Progenitor cell of endocrine pancreas (in vitro differentiated cells): ENCODE data around the gene GNB5. TPM values are rescaled to one million over a fixed set of nuclear protein-coding genes. Genes with fewer than 3 reads are reported as not detected.

Source experiments
- DNase-seq: peaks from one replicate; pipeline ENCODE4 v3.0.0; 2021; ENCODE audit warnings: low spot score; ENCODE audit not compliant: unreplicated experiment
- H3K27ac Mint-ChIP-seq: 2 replicates; pipeline ENCODE4 v1.8.0; 2021; ENCODE audit warnings: mild to moderate bottlenecking, moderate library complexity, mixed read lengths
- H3K27me3 Mint-ChIP-seq: 2 replicates; pipeline ENCODE4 v1.8.0; 2021; ENCODE audit warnings: mixed read lengths
- H3K36me3 Mint-ChIP-seq: 2 replicates; pipeline ENCODE4 v1.8.0; 2022; ENCODE audit warnings: mixed read lengths; ENCODE audit not compliant: insufficient read depth
- H3K4me1 Mint-ChIP-seq: 2 replicates; pipeline ENCODE4 v1.8.0; 2021; ENCODE audit warnings: low read depth, mixed read lengths
- H3K4me3 Mint-ChIP-seq: 2 replicates; pipeline ENCODE4 v1.8.0; 2021; ENCODE audit warnings: low read depth, mild to moderate bottlenecking, moderate library complexity, mixed read lengths
- H3K9me3 Mint-ChIP-seq: 2 replicates; pipeline ENCODE4 v1.8.0; 2021; ENCODE audit warnings: low read depth, mixed read lengths
- CTCF ChIP-seq: fragments of 200-600 bp; sonication (generic); IDR thresholded peaks from one replicate; pipeline ENCODE4 v1.5.0; 2021; ENCODE audit warnings: antibody characterized with exemption, mild to moderate bottlenecking; ENCODE audit not compliant: unreplicated experiment
- total RNA-seq: library from RNA; stranded (reverse); gene quantifications from 2 replicates; pipeline ENCODE4 v1.2.1, GENCODE V29; 2021

The GNB5 gene
- total RNA-seq, 1 donor from 2014 or later = 56.0 TPM

- no peaks in the 10 kb centered on the region for H3K27me3 Mint-ChIP-seq
- no peak for DNase-seq
- no peak overlapping the region for H3K27ac Mint-ChIP-seq
- peaks cover 9% of the 10 kb centered on the region for H3K4me1 Mint-ChIP-seq
- H3K9me3 Mint-ChIP-seq = no peaks in the 10 kb centered on the region
- no peak for TF ChIP-seq CTCF
- peaks cover 14% of the 10 kb centered on the region for H3K36me3 Mint-ChIP-seq
- no peak overlapping the region for H3K4me3 Mint-ChIP-seq
Measured at GRCh38 chr15:52068004-52068615, 123.1 kb downstream of the GNB5 start.

DNA sequence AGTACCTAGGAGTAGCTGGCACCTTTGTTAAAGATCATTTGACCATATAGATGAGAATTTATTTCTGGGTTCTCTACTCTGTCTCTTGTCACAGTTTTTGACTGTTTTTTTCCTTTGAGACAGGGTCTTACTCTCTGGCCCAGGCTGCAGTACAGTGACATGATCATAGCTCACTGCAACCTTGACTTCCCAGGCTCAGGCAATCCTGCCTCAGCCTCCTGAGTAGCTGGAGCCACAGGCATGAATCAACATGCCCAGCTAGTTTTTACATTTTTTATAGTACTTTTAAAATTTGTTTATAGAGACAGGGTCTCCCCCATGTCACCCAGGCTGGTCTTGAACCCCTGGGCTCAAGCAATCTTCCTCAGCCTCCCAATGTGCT lies 123.7 kb downstream of the GNB5 start:
- Mint-ChIP-seq H3K4me3 (no peak overlapping the region), H3K36me3 (peaks cover 16% of the 10 kb centered on the region), H3K27me3 (no peaks in the 10 kb centered on the region), H3K4me1 (peaks cover 9% of the 10 kb centered on the region), H3K9me3 (no peaks in the 10 kb centered on the region), H3K27ac (no peak overlapping the region)
- DNase-seq = no peak
- TF ChIP-seq CTCF = no peak

DNA sequence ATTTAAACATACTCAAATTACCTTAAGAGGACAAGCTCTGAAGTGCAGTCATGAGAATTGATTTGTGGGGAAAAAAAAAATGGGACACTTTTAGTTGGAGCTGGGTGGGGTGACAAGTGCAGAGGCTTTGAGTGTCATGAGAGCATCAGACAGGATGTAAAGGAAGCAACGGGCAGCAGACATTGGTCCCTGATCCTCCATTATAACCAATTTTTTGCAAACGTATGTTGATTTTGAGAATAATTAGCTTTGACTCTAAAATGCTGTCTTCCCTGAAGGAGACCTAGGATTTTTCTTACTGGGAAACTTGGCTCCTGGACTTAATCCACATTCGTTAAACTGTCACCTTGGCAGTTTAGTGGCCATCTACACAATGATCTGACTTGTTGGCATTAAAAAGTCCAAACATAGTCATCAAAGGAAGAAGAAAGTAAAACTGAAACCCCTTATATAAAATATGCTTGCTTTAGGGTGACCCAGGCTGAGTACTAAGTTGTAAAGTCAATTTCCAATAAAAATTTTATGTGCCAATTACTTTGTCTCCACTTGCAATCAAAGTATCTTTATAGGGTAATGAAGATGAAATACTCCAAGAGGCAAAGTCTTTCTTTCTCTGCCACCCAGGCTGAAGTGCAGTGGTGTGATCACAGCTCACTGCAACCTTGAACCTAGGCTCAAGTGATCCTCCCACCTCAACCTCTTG lies 124.2 kb downstream of the GNB5 start:
- DNase-seq = no peak
- Mint-ChIP-seq H3K9me3 (no peaks in the 10 kb centered on the region), H3K27me3 (no peaks in the 10 kb centered on the region), H3K36me3 (peaks cover 16% of the 10 kb centered on the region), H3K4me3 (no peak overlapping the region), H3K4me1 (peaks cover 9% of the 10 kb centered on the region), H3K27ac (no peak overlapping the region)
- no peak for TF ChIP-seq CTCF

Other genes starting within 250 kb of the GNB5 start
- gene LEO1, start 219.6 kb downstream of the GNB5 start, total RNA-seq = 24.7 and 25.7 TPM in 2 replicates
- gene MAPK6, start 172.2 kb downstream of the GNB5 start, total RNA-seq = 79.4 and 91.7 TPM in 2 replicates
- 0.46 and 0.60 TPM in 2 replicates for gene BCL2L10, start 78.6 kb downstream of the GNB5 start, total RNA-seq
- 63.9 and 65.6 TPM in 2 replicates for gene MYO5C, start 104.4 kb upstream of the GNB5 start, total RNA-seq